ENCODE measurements around the gene HTR3C.

Gene HTR3C

DNA sequence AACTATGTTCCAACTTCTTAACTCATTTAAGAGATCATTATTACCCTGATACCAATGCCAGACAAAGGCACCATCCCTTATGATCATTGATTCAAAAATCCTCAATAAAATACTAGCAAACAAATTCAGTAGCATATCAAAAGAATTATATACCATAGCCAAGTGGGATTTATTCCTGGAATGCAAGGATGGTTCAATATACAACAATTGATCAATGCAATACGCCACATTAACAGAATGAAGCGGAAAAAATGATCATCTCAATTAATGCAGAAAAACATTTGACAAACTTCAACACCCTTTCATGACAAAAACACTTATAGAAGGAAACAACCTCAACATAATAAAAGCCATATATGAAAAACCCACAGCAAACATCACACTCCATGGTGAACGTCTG is 39.4 kb downstream of the HTR3C start:
- DNase-seq (ENCODE audit: low spot score) = no peak

DNA sequence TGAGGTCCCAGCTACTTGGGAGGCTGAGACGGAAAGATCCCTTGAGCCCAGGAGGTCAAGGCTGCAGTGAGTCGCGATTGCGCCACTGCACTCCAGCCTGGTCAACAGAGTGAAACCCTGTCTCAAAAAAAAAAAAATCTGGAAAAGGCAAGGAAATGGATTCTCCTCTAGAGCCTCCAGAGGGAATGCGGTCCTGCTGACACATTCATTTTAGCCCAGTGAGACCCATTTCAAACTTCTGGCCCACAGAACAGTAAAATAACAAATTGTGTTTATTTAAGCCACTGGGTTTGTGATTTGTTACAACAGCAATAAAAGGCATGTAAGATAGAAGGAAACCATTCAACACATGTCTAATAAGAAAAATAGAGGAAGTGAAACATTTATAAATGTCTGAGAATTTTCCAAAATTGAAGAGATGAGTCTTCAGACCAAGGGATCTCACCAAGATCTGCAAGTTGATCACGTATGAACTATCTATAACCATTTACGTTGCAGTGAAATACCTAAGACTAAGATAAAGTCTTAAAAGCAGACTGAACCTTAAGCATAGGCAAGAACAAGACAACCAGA is 44.0 kb downstream of the HTR3C start, which contains the start of gene HTR3E:
Gene HTR3E, plus strand, starts transcription at position 254 of the 573 bp plus-strand sequence. CDS start 466 bp downstream, outside the sequence.
- DNase-seq (ENCODE audit: low spot score) = no peak

DNA sequence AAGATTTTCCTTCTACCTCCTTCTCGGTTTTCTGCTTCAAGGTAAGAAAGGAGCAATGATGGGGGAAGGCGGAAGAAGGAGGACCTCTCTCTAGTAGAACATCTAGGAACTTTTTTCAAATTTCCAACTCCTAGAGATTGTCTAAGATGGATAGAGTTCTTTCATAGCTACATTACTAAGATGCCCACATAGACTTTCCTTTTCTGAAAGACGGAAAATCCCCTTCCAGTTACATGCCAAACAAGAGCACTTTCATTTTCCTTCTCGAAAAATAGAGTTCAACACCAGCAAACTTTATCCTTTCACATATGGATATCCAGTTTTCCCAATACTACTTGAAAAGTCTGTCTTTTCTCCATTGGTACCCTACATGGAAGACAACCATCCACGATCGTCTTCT is 44.7 kb downstream of the HTR3C start:
- no peak for DNase-seq (ENCODE audit: low spot score)

DNA sequence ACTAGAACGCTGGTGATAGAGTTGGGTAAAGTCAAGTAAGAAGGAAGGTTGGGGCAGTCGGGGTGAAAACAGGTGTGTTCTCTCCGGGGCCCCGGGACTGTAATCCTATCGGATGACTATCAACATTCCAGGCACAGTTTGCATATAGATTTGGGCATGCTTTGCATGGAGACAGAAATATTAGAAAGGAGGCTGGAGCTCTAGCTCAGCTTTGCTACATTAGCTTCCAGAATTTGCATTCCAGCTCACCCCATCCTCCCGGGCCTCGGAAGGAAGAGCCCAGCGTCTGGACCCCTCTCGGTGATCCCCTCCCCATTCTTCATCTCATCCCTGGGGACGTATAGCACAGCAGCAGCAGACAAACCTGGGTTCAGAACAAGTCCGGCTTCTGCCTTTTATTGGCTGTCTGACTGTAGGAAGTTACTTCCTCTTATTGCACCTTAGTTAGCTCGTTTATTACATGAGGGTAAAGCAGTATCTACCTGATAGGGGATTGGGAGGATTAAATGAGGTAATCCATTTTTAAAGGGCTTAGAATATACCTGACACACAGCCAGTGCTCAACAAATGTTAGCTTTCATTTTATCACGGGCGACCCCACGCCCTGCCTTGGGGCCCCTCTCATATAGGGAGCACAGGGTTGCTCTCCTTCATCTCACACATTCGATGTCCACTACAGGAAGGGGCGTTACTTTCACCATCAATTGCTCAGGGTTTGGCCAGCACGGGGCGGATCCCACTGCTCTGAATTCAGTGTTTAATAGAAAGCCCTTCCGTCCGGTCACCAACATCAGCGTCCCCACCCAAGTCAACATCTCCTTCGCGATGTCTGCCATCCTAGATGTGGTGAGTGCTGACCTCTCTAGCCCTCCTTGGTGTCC is 47.2 kb downstream of the HTR3C start:
- DNase-seq (ENCODE audit: low spot score) = no peak
